ENCODE data around the gene MARCO. TPM values are rescaled to one million over a fixed set of nuclear protein-coding genes. Genes with fewer than 3 reads are reported as not detected.

Gene MARCO
- total and polyA plus RNA-seq, 2 donors (not counting 3 experiments of a cell fraction or from before 2014, with no cell fraction given): not detected

DNA sequence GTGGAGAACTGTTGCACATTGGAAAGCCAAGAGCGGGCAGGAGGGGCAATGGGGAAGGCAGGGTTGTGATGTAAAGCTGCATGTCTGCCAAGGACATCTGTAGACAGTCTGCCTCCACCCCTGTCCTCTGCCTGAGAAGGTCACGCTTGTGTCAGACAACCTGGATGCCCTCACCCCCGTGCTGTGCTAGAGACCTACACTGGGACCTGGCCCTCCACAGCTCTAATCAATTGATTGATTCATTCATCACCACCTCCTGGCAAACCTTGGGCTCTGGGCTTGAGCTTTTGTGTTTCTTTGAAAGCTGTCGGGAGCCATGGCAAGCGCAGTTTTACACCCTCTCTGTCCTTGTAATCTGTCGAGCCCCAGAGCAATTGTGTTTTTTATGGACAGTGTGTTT is 41.1 kb downstream of the MARCO start:
- H3K9ac ChIP-seq (replicated peaks; ENCODE audit: extremely low read depth, insufficient read depth, low read length): no peak overlapping the region
- no peaks in the 10 kb centered on the region for H3K9me1 ChIP-seq (replicated peaks; ENCODE audit: control insufficient read depth, extremely low read depth, insufficient read depth, low read length)
- H3K27ac ChIP-seq (ENCODE audit: insufficient read depth, low read depth, low read length): no peak overlapping the region
- no peaks in the 10 kb centered on the region for H3K4me1 ChIP-seq (ENCODE audit: control insufficient read depth, extremely low read depth, insufficient read depth, low read length)
- no peaks in the 10 kb centered on the region for H3K36me3 ChIP-seq (ENCODE audit: control insufficient read depth in 2 of 2, extremely low read depth in 1 of 2, insufficient read depth in 2 of 2, low read length in 2 of 2)
- dilution Hi-C loops (cut with MboI; ENCODE audit: extremely low pct_ligation_motif_present, low sequenced_read_pairs): no loop called here
- BruUV-seq (replicated peaks): no TSS peak
- no peaks in the 10 kb centered on the region for H3K9me3 ChIP-seq (replicated peaks; ENCODE audit: control insufficient read depth, insufficient read depth, low read length)
- H3K4me3 ChIP-seq (replicated peaks in 1 of 3; ENCODE audit: insufficient read depth in 1 of 3, low read depth in 1 of 3, low read length in 3 of 3): no peak overlapping the region
- H3K4me2 ChIP-seq (ENCODE audit: insufficient read depth, low read length): no peak overlapping the region
- H2AFZ ChIP-seq (ENCODE audit: low read depth, low read length): no peak overlapping the region
- POLR2A ChIA-PET: no interaction called here
- TF ChIP-seq EZH2 (IDR thresholded peaks at IDR 0.05; ENCODE audit: borderline replicate concordance, low read depth, low read length, severe bottlenecking) (no peak), FOS (IDR thresholded peaks at IDR 0.05; ENCODE audit: borderline replicate concordance, insufficient read depth, low read length) (no peak), POLR2AphosphoS5 (IDR thresholded peaks at IDR 0.05; ENCODE audit: insufficient read depth, low read depth, low read length) (no peak), JUN (IDR thresholded peaks at IDR 0.05; ENCODE audit: borderline replicate concordance, insufficient read depth, insufficient read length, low read depth) (no peak), POLR2A (IDR thresholded peaks at IDR 0.05; ENCODE audit: low read depth, low read length) (no peak), MYC (IDR thresholded peaks at IDR 0.05; ENCODE audit: low read depth, low read length) (no peak), GATA2 (IDR thresholded peaks at IDR 0.05; ENCODE audit: insufficient read depth, insufficient read length, low read depth, low read length) (no peak)
- TF ChIP-seq, protein P1, sequence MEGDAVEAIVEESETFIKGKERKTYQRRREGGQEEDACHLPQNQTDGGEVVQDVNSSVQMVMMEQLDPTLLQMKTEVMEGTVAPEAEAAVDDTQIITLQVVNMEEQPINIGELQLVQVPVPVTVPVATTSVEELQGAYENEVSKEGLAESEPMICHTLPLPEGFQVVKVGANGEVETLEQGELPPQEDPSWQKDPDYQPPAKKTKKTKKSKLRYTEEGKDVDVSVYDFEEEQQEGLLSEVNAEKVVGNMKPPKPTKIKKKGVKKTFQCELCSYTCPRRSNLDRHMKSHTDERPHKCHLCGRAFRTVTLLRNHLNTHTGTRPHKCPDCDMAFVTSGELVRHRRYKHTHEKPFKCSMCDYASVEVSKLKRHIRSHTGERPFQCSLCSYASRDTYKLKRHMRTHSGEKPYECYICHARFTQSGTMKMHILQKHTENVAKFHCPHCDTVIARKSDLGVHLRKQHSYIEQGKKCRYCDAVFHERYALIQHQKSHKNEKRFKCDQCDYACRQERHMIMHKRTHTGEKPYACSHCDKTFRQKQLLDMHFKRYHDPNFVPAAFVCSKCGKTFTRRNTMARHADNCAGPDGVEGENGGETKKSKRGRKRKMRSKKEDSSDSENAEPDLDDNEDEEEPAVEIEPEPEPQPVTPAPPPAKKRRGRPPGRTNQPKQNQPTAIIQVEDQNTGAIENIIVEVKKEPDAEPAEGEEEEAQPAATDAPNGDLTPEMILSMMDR (IDR thresholded peaks at IDR 0.05; ENCODE audit: extremely low read depth in 1 of 2, insufficient read depth in 1 of 2, low read depth in 1 of 2, low read length in 2 of 2): no peak
- TF ChIP-seq, protein P2, sequence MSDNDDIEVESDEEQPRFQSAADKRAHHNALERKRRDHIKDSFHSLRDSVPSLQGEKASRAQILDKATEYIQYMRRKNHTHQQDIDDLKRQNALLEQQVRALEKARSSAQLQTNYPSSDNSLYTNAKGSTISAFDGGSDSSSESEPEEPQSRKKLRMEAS (IDR thresholded peaks at IDR 0.05; ENCODE audit: insufficient read depth, insufficient read length): no peak
- H3K27me3 ChIP-seq (ENCODE audit: control insufficient read depth in 2 of 2, insufficient read depth in 2 of 2, low read length in 2 of 2): no peaks in the 10 kb centered on the region
- intact Hi-C loops (cut with micrococcal nuclease): no loop called here
- H3K79me2 ChIP-seq (ENCODE audit: control insufficient read depth, insufficient read depth, low read length): no peaks in the 10 kb centered on the region
- DNase-seq (ENCODE audit: low read depth, low spot score): no peak
- no peak for FAIRE-seq
- H4K20me1 ChIP-seq (replicated peaks; ENCODE audit: control insufficient read depth, extremely low read depth, insufficient read depth, low read length): no peaks in the 10 kb centered on the region
- CTCF ChIA-PET: no interaction called here
